HEK293 (cell line): ENCODE results near the gene PARK7.

Experiments
- CTCF ChIA-PET: fragments of 350-600 bp; formaldehyde crosslinking; extraction: SDS; loops from one replicate; lab custom pipeline; 2021; ENCODE audit warnings: antibody characterized with exemption; lab: Yijun Ruan, JAX
- POLR2A ChIA-PET: fragments of 300-600 bp; formaldehyde crosslinking; extraction: SDS; loops from one replicate; lab custom pipeline; 2020; ENCODE audit warnings: antibody characterized with exemption, inconsistent platforms; lab: Yijun Ruan, JAX
- H3K27ac ChIP-seq: fragments of 200-500 bp; sonication (Bioruptor generic); 2 replicates; pipeline ENCODE4 v1.5.1; 2014; ENCODE audit warnings: low read depth, low read length, control low read depth, inconsistent platforms; ENCODE audit errors: extremely low read depth
- H3K36me3 ChIP-seq, 2 experiments: fragments of 200-500 bp in 1 of 2; sonication (Bioruptor generic) in 1 of 2; 1 replicate in 1 of 2; 2 replicates in 1 of 2; pipeline ENCODE4 v1.5.1; 2014 to 2017; ENCODE audit warnings: inconsistent platforms in 2 of 2, low read length in 2 of 2; ENCODE audit not compliant: control insufficient read depth in 2 of 2, insufficient read depth in 1 of 2
- H3K4me1 ChIP-seq: fragments of 200-500 bp; sonication (Bioruptor generic); 2 replicates; pipeline ENCODE4 v1.5.1; 2014; ENCODE audit warnings: mild to moderate bottlenecking, low read length, inconsistent platforms; ENCODE audit not compliant: control insufficient read depth, insufficient read depth
- H3K4me3 ChIP-seq: 2 replicates; pipeline ENCODE4 v1.5.1; 2011; ENCODE audit warnings: low read depth, mild to moderate bottlenecking, control low read depth, low read length, moderate library complexity
- H3K9me3 ChIP-seq: fragments of 200-500 bp; sonication (Bioruptor generic); 2 replicates; pipeline ENCODE4 v1.5.1; 2014; ENCODE audit warnings: low read depth, low read length, inconsistent platforms; ENCODE audit not compliant: control insufficient read depth, insufficient read depth
- BCL11A ChIP-seq: fragments of 450-650 bp; formaldehyde crosslinking; IDR thresholded peaks from 2 replicates; pipeline ENCODE4 v1.5.1; 2016; ENCODE audit warnings: low read depth, missing biosample characterization, missing genetic modification characterization
- IKZF3 ChIP-seq: fragments of 450-650 bp; IDR thresholded peaks from 2 replicates; pipeline ENCODE4 v1.5.0; 2018; ENCODE audit warnings: missing biosample characterization, mild to moderate bottlenecking, missing genetic modification characterization, moderate library complexity
- REPIN1 ChIP-seq: fragments of 450-650 bp; formaldehyde crosslinking; IDR thresholded peaks from 2 replicates; pipeline ENCODE4 v1.5.1; 2017; ENCODE audit warnings: missing biosample characterization, missing genetic modification characterization, low read depth
- ZBTB17 ChIP-seq: fragments of 450-650 bp; formaldehyde crosslinking; IDR thresholded peaks from 2 replicates; pipeline ENCODE4 v1.5.1; 2016; ENCODE audit warnings: missing biosample characterization, missing genetic modification characterization
- ZBTB20 ChIP-seq: fragments of 450-650 bp; formaldehyde crosslinking; IDR thresholded peaks from 2 replicates; pipeline ENCODE4 v1.5.1; 2016; ENCODE audit warnings: missing biosample characterization, missing genetic modification characterization
- ZNF140 ChIP-seq: fragments of 450-650 bp; formaldehyde crosslinking; IDR thresholded peaks from 2 replicates; pipeline ENCODE4 v1.5.1; 2016; ENCODE audit warnings: missing biosample characterization, missing genetic modification characterization
- ZNF146 ChIP-seq: fragments of 450-650 bp; formaldehyde crosslinking; IDR thresholded peaks from 2 replicates; pipeline ENCODE4 v1.5.1; 2016; ENCODE audit warnings: missing biosample characterization, missing genetic modification characterization
- ZNF24 ChIP-seq: fragments of 450-650 bp; formaldehyde crosslinking; IDR thresholded peaks from 2 replicates; pipeline ENCODE4 v1.5.1; 2016; ENCODE audit warnings: missing biosample characterization, missing genetic modification characterization
- ZNF311 ChIP-seq: fragments of 450-650 bp; formaldehyde crosslinking; IDR thresholded peaks from 2 replicates; pipeline ENCODE4 v1.5.1; 2017; ENCODE audit warnings: missing biosample characterization, missing genetic modification characterization, borderline replicate concordance
- ZNF404 ChIP-seq: fragments of 450-650 bp; formaldehyde crosslinking; IDR thresholded peaks from 2 replicates; pipeline ENCODE4 v1.5.1; 2017; ENCODE audit warnings: missing biosample characterization, missing genetic modification characterization
- ZNF747 ChIP-seq: fragments of 450-650 bp; formaldehyde crosslinking; IDR thresholded peaks from 2 replicates; pipeline ENCODE4 v1.5.1; 2016; ENCODE audit warnings: missing biosample characterization, missing genetic modification characterization
- ZNF768 ChIP-seq: fragments of 450-650 bp; formaldehyde crosslinking; IDR thresholded peaks from 2 replicates; pipeline ENCODE4 v1.5.1; 2018; ENCODE audit warnings: missing biosample characterization, mild to moderate bottlenecking, missing genetic modification characterization
- ZSCAN30 ChIP-seq: fragments of 450-650 bp; IDR thresholded peaks from 2 replicates; pipeline ENCODE4 v1.5.1; 2018; ENCODE audit warnings: missing biosample characterization, mild to moderate bottlenecking, missing genetic modification characterization, moderate library complexity
- TF ChIP-seq, protein P1 (sequence below): fragments of 450-650 bp; formaldehyde crosslinking; IDR thresholded peaks from 2 replicates; pipeline ENCODE4 v1.5.1; 2016; ENCODE audit warnings: missing biosample characterization, missing genetic modification characterization
- TF ChIP-seq, protein P2 (sequence below): fragments of 450-650 bp; formaldehyde crosslinking; IDR thresholded peaks from 2 replicates; pipeline ENCODE4 v1.5.1; 2016; ENCODE audit warnings: missing biosample characterization, missing genetic modification characterization
- TF ChIP-seq, protein P3 (sequence below): fragments of 450-650 bp; formaldehyde crosslinking; IDR thresholded peaks from 2 replicates; pipeline ENCODE4 v1.5.1; 2016; ENCODE audit warnings: missing biosample characterization, missing genetic modification characterization
- TF ChIP-seq, protein P4 (sequence below): fragments of 450-650 bp; formaldehyde crosslinking; IDR thresholded peaks from 2 replicates; pipeline ENCODE4 v1.5.1; 2017; ENCODE audit warnings: missing biosample characterization, missing genetic modification characterization

The PARK7 gene

DNA sequence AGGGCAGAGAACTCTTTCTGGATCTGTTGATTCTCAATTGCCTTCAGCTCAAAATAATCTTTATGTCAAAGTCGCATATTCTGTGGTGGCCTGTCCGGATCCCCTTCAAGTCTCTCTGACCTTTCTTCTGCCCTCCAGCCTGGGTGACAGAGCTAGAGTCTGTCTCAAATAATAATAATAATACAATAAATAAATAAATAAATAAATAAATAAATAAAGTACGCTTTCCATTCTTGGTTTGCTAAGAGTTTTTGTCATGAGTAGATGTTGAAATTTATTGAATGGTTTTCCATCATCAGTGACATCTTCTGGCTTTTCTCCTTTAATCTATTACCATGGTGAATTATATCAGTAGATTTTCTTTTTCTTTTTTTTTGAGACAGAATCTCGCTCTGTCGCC, 33.9 kb downstream of the PARK7 start (continued):
- TF ChIP-seq, protein P1, sequence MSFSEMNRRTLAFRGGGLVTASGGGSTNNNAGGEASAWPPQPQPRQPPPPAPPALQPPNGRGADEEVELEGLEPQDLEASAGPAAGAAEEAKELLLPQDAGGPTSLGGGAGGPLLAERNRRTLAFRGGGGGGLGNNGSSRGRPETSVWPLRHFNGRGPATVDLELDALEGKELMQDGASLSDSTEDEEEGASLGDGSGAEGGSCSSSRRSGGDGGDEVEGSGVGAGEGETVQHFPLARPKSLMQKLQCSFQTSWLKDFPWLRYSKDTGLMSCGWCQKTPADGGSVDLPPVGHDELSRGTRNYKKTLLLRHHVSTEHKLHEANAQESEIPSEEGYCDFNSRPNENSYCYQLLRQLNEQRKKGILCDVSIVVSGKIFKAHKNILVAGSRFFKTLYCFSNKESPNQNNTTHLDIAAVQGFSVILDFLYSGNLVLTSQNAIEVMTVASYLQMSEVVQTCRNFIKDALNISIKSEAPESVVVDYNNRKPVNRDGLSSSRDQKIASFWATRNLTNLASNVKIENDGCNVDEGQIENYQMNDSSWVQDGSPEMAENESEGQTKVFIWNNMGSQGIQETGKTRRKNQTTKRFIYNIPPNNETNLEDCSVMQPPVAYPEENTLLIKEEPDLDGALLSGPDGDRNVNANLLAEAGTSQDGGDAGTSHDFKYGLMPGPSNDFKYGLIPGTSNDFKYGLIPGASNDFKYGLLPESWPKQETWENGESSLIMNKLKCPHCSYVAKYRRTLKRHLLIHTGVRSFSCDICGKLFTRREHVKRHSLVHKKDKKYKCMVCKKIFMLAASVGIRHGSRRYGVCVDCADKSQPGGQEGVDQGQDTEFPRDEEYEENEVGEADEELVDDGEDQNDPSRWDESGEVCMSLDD (tag by site-specific recombination), result no peak
- TF ChIP-seq ZNF24 (tag by site-specific recombination) (no peak), ZBTB20 (tag by site-specific recombination) (no peak), ZNF311 (tag by site-specific recombination) (no peak), ZNF140 (tag by site-specific recombination) (peak; percentile 52; the same call in 1 of the 2 replicates), IKZF3 (tag by site-specific recombination) (no peak), BCL11A (tag by site-specific recombination) (no peak), REPIN1 (tag by site-specific recombination) (no peak), ZNF146 (no peak), ZBTB17 (tag by site-specific recombination) (no peak), ZSCAN30 (no peak), ZNF404 (tag by site-specific recombination) (no peak), ZNF768 (tag by site-specific recombination) (no peak)
- TF ChIP-seq, protein P2, sequence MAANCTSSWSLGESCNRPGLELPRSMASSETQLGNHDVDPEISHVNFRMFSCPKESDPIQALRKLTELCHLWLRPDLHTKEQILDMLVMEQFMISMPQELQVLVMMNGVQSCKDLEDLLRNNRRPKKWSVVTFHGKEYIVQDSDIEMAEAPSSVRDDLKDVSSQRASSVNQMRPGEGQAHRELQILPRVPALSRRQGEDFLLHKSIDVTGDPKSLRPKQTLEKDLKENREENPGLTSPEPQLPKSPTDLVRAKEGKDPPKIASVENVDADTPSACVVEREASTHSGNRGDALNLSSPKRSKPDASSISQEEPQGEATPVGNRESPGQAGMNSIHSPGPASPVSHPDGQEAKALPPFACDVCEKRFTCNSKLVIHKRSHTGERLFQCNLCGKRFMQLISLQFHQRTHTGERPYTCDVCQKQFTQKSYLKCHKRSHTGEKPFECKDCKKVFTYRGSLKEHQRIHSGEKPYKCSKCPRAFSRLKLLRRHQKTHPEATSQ (tag by site-specific recombination), result no peak
- TF ChIP-seq, protein P3, sequence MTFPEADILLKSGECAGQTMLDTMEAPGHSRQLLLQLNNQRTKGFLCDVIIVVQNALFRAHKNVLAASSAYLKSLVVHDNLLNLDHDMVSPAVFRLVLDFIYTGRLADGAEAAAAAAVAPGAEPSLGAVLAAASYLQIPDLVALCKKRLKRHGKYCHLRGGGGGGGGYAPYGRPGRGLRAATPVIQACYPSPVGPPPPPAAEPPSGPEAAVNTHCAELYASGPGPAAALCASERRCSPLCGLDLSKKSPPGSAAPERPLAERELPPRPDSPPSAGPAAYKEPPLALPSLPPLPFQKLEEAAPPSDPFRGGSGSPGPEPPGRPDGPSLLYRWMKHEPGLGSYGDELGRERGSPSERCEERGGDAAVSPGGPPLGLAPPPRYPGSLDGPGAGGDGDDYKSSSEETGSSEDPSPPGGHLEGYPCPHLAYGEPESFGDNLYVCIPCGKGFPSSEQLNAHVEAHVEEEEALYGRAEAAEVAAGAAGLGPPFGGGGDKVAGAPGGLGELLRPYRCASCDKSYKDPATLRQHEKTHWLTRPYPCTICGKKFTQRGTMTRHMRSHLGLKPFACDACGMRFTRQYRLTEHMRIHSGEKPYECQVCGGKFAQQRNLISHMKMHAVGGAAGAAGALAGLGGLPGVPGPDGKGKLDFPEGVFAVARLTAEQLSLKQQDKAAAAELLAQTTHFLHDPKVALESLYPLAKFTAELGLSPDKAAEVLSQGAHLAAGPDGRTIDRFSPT (tag by site-specific recombination), result no peak
- TF ChIP-seq, all 188 proteins: peak for 15

DNA sequence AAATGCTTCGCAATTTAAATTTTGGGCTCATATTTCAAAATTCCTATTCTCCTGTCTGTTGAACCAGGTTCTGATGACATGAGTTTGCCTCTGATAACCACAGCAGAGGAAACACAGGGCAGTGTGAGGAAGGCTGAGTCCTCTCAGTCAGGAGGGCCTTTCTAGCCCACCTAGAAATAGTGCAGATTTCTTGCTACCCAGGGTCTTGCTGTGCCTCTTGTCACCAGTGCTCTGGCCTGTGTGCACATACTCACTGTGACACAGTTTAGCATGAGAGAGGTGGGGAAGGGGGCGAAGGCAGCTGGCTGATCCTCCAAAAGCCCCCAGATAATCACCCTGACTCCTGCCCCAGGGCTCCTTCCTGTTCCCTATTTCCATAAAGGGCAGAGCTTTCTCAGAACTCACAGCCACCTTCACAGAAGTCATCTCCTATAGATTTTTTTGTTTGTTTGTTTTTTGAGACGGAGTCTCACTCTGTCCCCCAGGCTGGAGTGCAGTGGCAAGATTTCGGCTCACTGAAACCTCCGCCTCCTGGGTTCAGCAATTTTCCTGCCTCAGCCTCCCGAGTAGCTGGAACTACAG, 40.9 kb downstream of the PARK7 start:
- CTCF ChIA-PET, result no interaction called here
- H3K36me3 ChIP-seq, result peaks cover 0 to 4% of the 10 kb centered on the region in 2 experiments; a peak in 1 of 3 replicates
- POLR2A ChIA-PET, result no interaction called here
- H3K27ac ChIP-seq, result no peak overlapping the region
- H3K9me3 ChIP-seq, result no peaks in the 10 kb centered on the region
- no peak for TF ChIP-seq ZNF747
- TF ChIP-seq, protein P4, sequence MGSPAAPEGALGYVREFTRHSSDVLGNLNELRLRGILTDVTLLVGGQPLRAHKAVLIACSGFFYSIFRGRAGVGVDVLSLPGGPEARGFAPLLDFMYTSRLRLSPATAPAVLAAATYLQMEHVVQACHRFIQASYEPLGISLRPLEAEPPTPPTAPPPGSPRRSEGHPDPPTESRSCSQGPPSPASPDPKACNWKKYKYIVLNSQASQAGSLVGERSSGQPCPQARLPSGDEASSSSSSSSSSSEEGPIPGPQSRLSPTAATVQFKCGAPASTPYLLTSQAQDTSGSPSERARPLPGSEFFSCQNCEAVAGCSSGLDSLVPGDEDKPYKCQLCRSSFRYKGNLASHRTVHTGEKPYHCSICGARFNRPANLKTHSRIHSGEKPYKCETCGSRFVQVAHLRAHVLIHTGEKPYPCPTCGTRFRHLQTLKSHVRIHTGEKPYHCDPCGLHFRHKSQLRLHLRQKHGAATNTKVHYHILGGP (tag by site-specific recombination), result peak; percentile 70; the same call in 1 of the 2 replicates
- H3K4me1 ChIP-seq, result peaks cover 10% of the 10 kb centered on the region
- H3K4me3 ChIP-seq, result no peak overlapping the region
